ENCODE data around the gene SP110. TPM values are rescaled to one million over a fixed set of nuclear protein-coding genes. Genes with fewer than 3 reads are reported as not detected.

The SP110 gene
- total and polyA plus RNA-seq, 2 of the 8 experiments (the other 6 are each of a cell fraction or from before 2014, with no cell fraction given) = 3.1 to 7.1 TPM

DNA sequence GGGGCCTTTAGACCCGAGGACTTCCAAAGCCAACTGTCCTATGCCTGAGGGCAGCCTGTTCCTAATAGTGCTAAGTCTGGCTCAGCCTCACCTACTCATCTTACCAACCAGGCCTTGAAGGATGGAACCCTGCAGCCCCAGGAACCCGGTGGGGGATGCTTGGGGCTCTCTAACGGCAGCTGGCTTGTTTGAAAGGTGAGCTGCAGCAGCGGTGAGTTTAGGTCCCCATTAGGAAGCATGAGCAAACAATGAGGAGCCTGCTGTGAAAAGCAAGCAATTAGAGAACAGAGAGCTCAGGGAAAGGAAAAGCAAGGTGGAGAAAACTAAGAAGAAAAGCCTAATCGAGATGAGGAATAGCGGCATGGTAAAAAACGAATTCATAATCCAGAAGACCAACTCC lies 39.9 kb downstream of the SP110 start (continued):
- TF ChIP-seq SAP30 (IDR thresholded peaks at IDR 0.05; ENCODE audit: insufficient read depth, insufficient replicate concordance, low read length) = no peak
- no peak for TF ChIP-seq TCF12 (IDR thresholded peaks at IDR 0.05; ENCODE audit: low read depth, low read length)
- no peak for TF ChIP-seq RBBP5 (IDR thresholded peaks at IDR 0.05; ENCODE audit: borderline replicate concordance, low read depth, low read length)
